Ovary (tissue), 3 donors: ENCODE measurements around the gene AGPAT2.

ENCODE experiments used
- EP300 ChIP-seq: sonication (generic); formaldehyde crosslinking; IDR thresholded peaks from one replicate; pipeline ENCODE4 v1.6.1; 2017; ENCODE audit warnings: antibody characterized with exemption
- TF ChIP-seq, protein P1 (sequence below), 3 donors: fragments of 450-650 bp in 2 of 3; fragments of 200-600 bp in 1 of 3; IDR thresholded peaks; one replicate each; pipeline versions ENCODE4 v1.5.1 to v1.8.0; 2016 to 2022; ENCODE audit warnings: antibody characterized with exemption in 3 of 3, mild to moderate bottlenecking in 1 of 3
- donor health status: DM: no; HTN: no; CAD: no.

DNA sequence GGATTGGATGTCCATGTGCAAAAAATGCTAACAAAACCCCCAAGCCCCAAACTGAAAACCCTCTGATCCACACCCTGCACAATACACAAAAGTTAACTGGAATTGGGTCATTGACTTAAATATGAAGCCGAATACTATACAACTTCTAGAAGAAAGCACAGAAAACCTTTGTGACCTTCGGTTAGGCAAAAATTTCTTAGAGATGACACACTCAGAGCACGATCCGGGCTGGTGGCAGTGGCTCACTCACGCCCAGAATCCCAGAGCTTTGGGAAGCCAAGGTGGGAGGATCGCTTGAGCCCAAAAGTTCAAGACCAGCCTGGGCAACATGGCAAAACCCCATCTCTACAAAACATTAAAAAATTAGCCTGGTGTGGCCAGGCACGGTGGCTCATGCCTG lies 23.3 kb upstream of the AGPAT2 start:
- TF ChIP-seq, protein P1, sequence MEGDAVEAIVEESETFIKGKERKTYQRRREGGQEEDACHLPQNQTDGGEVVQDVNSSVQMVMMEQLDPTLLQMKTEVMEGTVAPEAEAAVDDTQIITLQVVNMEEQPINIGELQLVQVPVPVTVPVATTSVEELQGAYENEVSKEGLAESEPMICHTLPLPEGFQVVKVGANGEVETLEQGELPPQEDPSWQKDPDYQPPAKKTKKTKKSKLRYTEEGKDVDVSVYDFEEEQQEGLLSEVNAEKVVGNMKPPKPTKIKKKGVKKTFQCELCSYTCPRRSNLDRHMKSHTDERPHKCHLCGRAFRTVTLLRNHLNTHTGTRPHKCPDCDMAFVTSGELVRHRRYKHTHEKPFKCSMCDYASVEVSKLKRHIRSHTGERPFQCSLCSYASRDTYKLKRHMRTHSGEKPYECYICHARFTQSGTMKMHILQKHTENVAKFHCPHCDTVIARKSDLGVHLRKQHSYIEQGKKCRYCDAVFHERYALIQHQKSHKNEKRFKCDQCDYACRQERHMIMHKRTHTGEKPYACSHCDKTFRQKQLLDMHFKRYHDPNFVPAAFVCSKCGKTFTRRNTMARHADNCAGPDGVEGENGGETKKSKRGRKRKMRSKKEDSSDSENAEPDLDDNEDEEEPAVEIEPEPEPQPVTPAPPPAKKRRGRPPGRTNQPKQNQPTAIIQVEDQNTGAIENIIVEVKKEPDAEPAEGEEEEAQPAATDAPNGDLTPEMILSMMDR (IDR thresholded peaks at IDR 0.05), result no peak
- no peak for TF ChIP-seq EP300
